Activated T-cell treated with anti-CD3 and anti-CD28 coated beads, Interleukin-2, amount 50 U/mL, for 48 hours (primary cell): ENCODE data around the gene MUC12.
"Not testable (repeated sequence)": the region's sequence is repeated elsewhere in the genome, so short reads cannot be mapped to it uniquely, and the experiment has no call there.

ENCODE experiments used
- DNase-seq, 2 experiments: peaks; one replicate each; pipeline ENCODE4 v3.0.0-alpha.2; 2020

MUC12 gene

GRCh38 chr7:100998530-100998929, 29.2 kb downstream of the MUC12 start:
- not testable (repeated sequence) for DNase-seq

GRCh38 chr7:100999334-100999733, 30.0 kb downstream of the MUC12 start:
- DNase-seq, result not testable (repeated sequence)

GRCh38 chr7:101000025-101000424, 30.7 kb downstream of the MUC12 start:
- not testable (repeated sequence) for DNase-seq

GRCh38 chr7:101002333-101002732, 33.0 kb downstream of the MUC12 start:
- not testable (repeated sequence) for DNase-seq

GRCh38 chr7:101007361-101007760, 38.0 kb downstream of the MUC12 start:
- not testable (repeated sequence) for DNase-seq

- DNase-seq, result no peak
Measured at GRCh38 chr7:101009629-101010028, 40.3 kb downstream of the MUC12 start.

GRCh38 chr7:101012931-101013330, 43.6 kb downstream of the MUC12 start:
- DNase-seq, result no peak

- no peak for DNase-seq
Measured at GRCh38 chr7:101015626-101016025, 46.3 kb downstream of the MUC12 start.

GRCh38 chr7:101017064-101017777, 47.9 kb downstream of the MUC12 start:
- peak; percentile 69 to 77 for DNase-seq

- DNase-seq, result peak; percentile 32 to 44
Measured at GRCh38 chr7:101018271-101019167, 49.2 kb downstream of the MUC12 start.

GRCh38 chr7:101020444-101020843, 51.1 kb downstream of the MUC12 start:
- DNase-seq, result no peak

- no peak for DNase-seq
Measured at GRCh38 chr7:101021703-101022102, 52.3 kb downstream of the MUC12 start.

- no peak for DNase-seq
Measured at GRCh38 chr7:101023839-101024238, 54.5 kb downstream of the MUC12 start.

- no peak for DNase-seq
Measured at GRCh38 chr7:101031082-101031481, 61.7 kb downstream of the MUC12 start.

GRCh38 chr7:101035941-101036340, 66.6 kb downstream of the MUC12 start:
- no peak for DNase-seq

GRCh38 chr7:101041283-101041682, 71.9 kb downstream of the MUC12 start:
- not testable (repeated sequence) for DNase-seq

GRCh38 chr7:101058355-101058754, 89.0 kb downstream of the MUC12 start:
- peak; percentile 57 to 63 for DNase-seq

GRCh38 chr7:101059620-101059942, 90.2 kb downstream of the MUC12 start:
- no peak for DNase-seq

- DNase-seq, result no peak
Measured at GRCh38 chr7:101060992-101061391, 91.6 kb downstream of the MUC12 start.

- not testable (repeated sequence) for DNase-seq
Measured at GRCh38 chr7:101064176-101064550, 94.8 kb downstream of the MUC12 start.

GRCh38 chr7:101065162-101065561, 95.8 kb downstream of the MUC12 start:
- not testable (repeated sequence) for DNase-seq

GRCh38 chr7:101066141-101066832, 96.9 kb downstream of the MUC12 start:
- no peak for DNase-seq

- no peak for DNase-seq
Measured at GRCh38 chr7:101066833-101067177, 97.4 kb downstream of the MUC12 start.

- DNase-seq, result no peak
Measured at GRCh38 chr7:101068401-101068800, 99.0 kb downstream of the MUC12 start.
